Measurements from ENCODE around the gene CLCN7.

Gene CLCN7

GRCh38 chr16:1508494-1509187 is 33.8 kb upstream of the CLCN7 start:
- intact Hi-C loops (cut with micrococcal nuclease) = no loop called here
- peaks cover 91% of the 10 kb centered on the region for H3K36me3 Mint-ChIP-seq (ENCODE audit: low read depth)

GRCh38 chr16:1506494-1507213 is 31.8 kb upstream of the CLCN7 start:
- H3K27ac Mint-ChIP-seq = no peak overlapping the region
- intact Hi-C loops (cut with micrococcal nuclease) = no loop called here
- H3K9me3 Mint-ChIP-seq = no peaks in the 10 kb centered on the region
- H3K36me3 Mint-ChIP-seq (ENCODE audit: low read depth) = peaks cover 96% of the 10 kb centered on the region
- no peak overlapping the region for H3K4me3 Mint-ChIP-seq
- no peaks in the 10 kb centered on the region for H3K4me1 Mint-ChIP-seq (ENCODE audit: low read depth)
- H3K27me3 Mint-ChIP-seq = no peaks in the 10 kb centered on the region

More at GRCh38 chr16:1508494-1509187, 33.8 kb upstream of the CLCN7 start:
- Mint-ChIP-seq H3K4me3 (no peak overlapping the region), H3K4me1 (ENCODE audit: low read depth) (no peaks in the 10 kb centered on the region), H3K9me3 (no peaks in the 10 kb centered on the region), H3K27ac (no peak overlapping the region), H3K27me3 (no peaks in the 10 kb centered on the region)

GRCh38 chr16:1505912-1506311 is 31.1 kb upstream of the CLCN7 start:
- no peaks in the 10 kb centered on the region for H3K4me1 Mint-ChIP-seq (ENCODE audit: low read depth)
- H3K36me3 Mint-ChIP-seq (ENCODE audit: low read depth) = peaks cover 96% of the 10 kb centered on the region
- no peaks in the 10 kb centered on the region for H3K27me3 Mint-ChIP-seq
- intact Hi-C loops (cut with micrococcal nuclease) = no loop called here
- no peak overlapping the region for H3K27ac Mint-ChIP-seq
- H3K4me3 Mint-ChIP-seq = no peak overlapping the region
- H3K9me3 Mint-ChIP-seq = no peaks in the 10 kb centered on the region

- Mint-ChIP-seq H3K27ac (no peak overlapping the region), H3K9me3 (no peaks in the 10 kb centered on the region), H3K27me3 (no peaks in the 10 kb centered on the region), H3K36me3 (ENCODE audit: low read depth) (peaks cover 96% of the 10 kb centered on the region), H3K4me1 (ENCODE audit: low read depth) (no peaks in the 10 kb centered on the region), H3K4me3 (no peak overlapping the region)
- intact Hi-C loops (cut with micrococcal nuclease) = no loop called here
These were observed 30.4 kb upstream of the CLCN7 start for GRCh38 chr16:1505073-1505844.

- no peaks in the 10 kb centered on the region for H3K9me3 Mint-ChIP-seq
- no peak overlapping the region for H3K4me3 Mint-ChIP-seq
- intact Hi-C loops (cut with micrococcal nuclease) = no loop called here
- peaks cover 96% of the 10 kb centered on the region for H3K36me3 Mint-ChIP-seq (ENCODE audit: low read depth)
- no peak overlapping the region for H3K27ac Mint-ChIP-seq
- no peaks in the 10 kb centered on the region for H3K4me1 Mint-ChIP-seq (ENCODE audit: low read depth)
- no peaks in the 10 kb centered on the region for H3K27me3 Mint-ChIP-seq
These were observed 28.5 kb upstream of the CLCN7 start for GRCh38 chr16:1503110-1503955.

GRCh38 chr16:1502092-1503004 is 27.5 kb upstream of the CLCN7 start:
- no peaks in the 10 kb centered on the region for H3K27me3 Mint-ChIP-seq
- peaks cover 96% of the 10 kb centered on the region for H3K36me3 Mint-ChIP-seq (ENCODE audit: low read depth)
- intact Hi-C loops (cut with micrococcal nuclease) = no loop called here
- H3K9me3 Mint-ChIP-seq = no peaks in the 10 kb centered on the region
- no peaks in the 10 kb centered on the region for H3K4me1 Mint-ChIP-seq (ENCODE audit: low read depth)
- H3K4me3 Mint-ChIP-seq = no peak overlapping the region
- no peak overlapping the region for H3K27ac Mint-ChIP-seq

GRCh38 chr16:1501630-1502029 is 26.8 kb upstream of the CLCN7 start:
- no peaks in the 10 kb centered on the region for H3K4me1 Mint-ChIP-seq (ENCODE audit: low read depth)
- no peaks in the 10 kb centered on the region for H3K9me3 Mint-ChIP-seq
- H3K27me3 Mint-ChIP-seq = no peaks in the 10 kb centered on the region
- no peak overlapping the region for H3K27ac Mint-ChIP-seq
- H3K4me3 Mint-ChIP-seq = no peak overlapping the region
- peaks cover 96% of the 10 kb centered on the region for H3K36me3 Mint-ChIP-seq (ENCODE audit: low read depth)
- intact Hi-C loops (cut with micrococcal nuclease) = no loop called here

GRCh38 chr16:1500465-1501150 is 25.8 kb upstream of the CLCN7 start:
- Mint-ChIP-seq H3K9me3 (no peaks in the 10 kb centered on the region), H3K4me3 (no peak overlapping the region), H3K4me1 (ENCODE audit: low read depth) (no peaks in the 10 kb centered on the region), H3K27ac (no peak overlapping the region), H3K27me3 (no peaks in the 10 kb centered on the region), H3K36me3 (ENCODE audit: low read depth) (peaks cover 96% of the 10 kb centered on the region)
- intact Hi-C loops (cut with micrococcal nuclease) = no loop called here

- Mint-ChIP-seq H3K36me3 (ENCODE audit: low read depth) (peaks cover 96% of the 10 kb centered on the region), H3K27me3 (no peaks in the 10 kb centered on the region), H3K9me3 (no peaks in the 10 kb centered on the region), H3K27ac (no peak overlapping the region), H3K4me1 (ENCODE audit: low read depth) (peaks cover 2% of the 10 kb centered on the region), H3K4me3 (no peak overlapping the region)
- intact Hi-C loops (cut with micrococcal nuclease) = no loop called here
These were observed 25.1 kb upstream of the CLCN7 start for GRCh38 chr16:1499756-1500464.

- Mint-ChIP-seq H3K36me3 (ENCODE audit: low read depth) (peaks cover 98% of the 10 kb centered on the region), H3K27ac (no peak overlapping the region), H3K4me3 (no peak overlapping the region), H3K4me1 (ENCODE audit: low read depth) (peaks cover 10% of the 10 kb centered on the region), H3K27me3 (no peaks in the 10 kb centered on the region), H3K9me3 (no peaks in the 10 kb centered on the region)
- intact Hi-C loops (cut with micrococcal nuclease) = no loop called here
These were observed 24.3 kb upstream of the CLCN7 start for GRCh38 chr16:1498899-1499676.

GRCh38 chr16:1497014-1497598 is 22.3 kb upstream of the CLCN7 start:
- Mint-ChIP-seq H3K36me3 (ENCODE audit: low read depth) (peaks cover 93% of the 10 kb centered on the region), H3K4me3 (no peak overlapping the region), H3K27me3 (no peaks in the 10 kb centered on the region), H3K4me1 (ENCODE audit: low read depth) (peaks cover 26% of the 10 kb centered on the region), H3K27ac (no peak overlapping the region), H3K9me3 (no peaks in the 10 kb centered on the region)
- intact Hi-C loops (cut with micrococcal nuclease) = no loop called here
